ENCODE data around the gene GCA.
A peak's percentile ranks its signal among the peaks of the same experiment; 100 is the strongest.

GCA gene

DNA sequence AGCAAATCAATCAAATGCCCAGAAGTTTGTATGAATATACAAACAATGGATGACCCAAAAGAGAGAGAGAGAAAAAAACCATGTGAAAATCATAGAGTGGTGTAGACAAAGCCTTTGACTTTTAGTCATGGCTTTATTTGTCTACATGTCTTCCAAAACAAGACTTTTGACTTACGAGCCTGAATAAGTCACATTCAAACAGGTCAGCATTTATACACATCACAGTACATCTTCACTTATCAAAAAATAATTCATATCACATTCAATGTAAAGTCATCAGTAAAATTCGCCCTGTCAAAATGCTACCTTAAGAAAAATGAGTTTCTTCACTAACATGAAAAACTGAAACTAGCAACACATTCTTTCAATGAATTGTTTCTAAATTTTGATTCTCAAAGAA lies 27.3 kb upstream of the GCA start:
- ChIA-PET CTCF (no interaction called here), POLR2A (ENCODE audit: low non-redundant PET) (no interaction called here)

DNA sequence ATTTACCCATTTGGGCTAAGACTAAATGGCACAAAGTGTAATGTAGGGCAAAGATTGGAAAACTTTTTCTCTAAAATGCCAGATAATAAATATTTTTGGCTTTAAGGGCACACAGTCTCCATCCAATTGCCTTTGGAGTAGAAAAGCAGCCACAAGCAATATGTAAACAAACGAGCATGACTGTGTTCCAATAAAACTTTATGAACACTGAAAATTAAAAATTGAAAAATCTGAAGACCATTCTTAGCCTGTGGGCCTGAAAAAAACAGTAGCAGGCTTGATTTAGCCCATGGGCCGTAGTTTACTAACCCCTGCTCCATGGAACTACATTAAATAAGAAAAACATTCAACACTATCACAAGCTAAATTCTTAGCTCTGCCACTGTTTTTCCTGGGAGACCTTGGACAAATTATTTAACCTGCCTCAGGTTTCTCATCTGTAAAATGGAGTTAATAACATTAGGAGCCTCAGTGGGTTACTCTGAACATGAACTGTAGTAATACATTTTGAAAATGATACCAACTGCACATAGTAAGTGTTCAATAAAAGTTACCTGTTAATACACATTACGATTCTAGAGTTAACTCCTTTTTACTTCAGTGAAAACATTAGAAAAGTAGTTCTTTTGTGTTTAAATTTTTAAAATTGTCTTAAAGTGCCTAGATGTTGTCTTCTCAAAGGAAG lies 26.7 kb upstream of the GCA start:
- H3K27ac ChIP-seq: no peak overlapping the region
- TF ChIP-seq CTCF (conservative IDR thresholded peaks at IDR 0.05; ENCODE audit: low read depth): no peak
- ChIA-PET POLR2A (ENCODE audit: low non-redundant PET) (no interaction called here), CTCF (interaction anchor here (0.6 kb wide), 1 partner anchor 44 kb away, joined by 6 read pairs; no protein-coding TSS in a partner anchor)
- DNase-seq (ENCODE audit: low spot score): no peak

More for the DNA sequence above, 27.3 kb upstream of the GCA start:
- no peak for TF ChIP-seq CTCF (conservative IDR thresholded peaks at IDR 0.05; ENCODE audit: low read depth)
- no peak for DNase-seq (ENCODE audit: low spot score)
- no peak overlapping the region for H3K27ac ChIP-seq

- CTCF ChIA-PET: interaction anchor here (0.6 to 1.5 kb wide), 3 partner anchors 16 to 1094 kb away, joined by 3 to 6 read pairs (median 5); no protein-coding TSS in a partner anchor
- POLR2A ChIA-PET (ENCODE audit: low non-redundant PET): no interaction called here
These were observed 26.0 kb upstream of the GCA start for GRCh38 chr2:162317861-162318327.

GRCh38 chr2:162318328-162319180 lies 25.4 kb upstream of the GCA start, which contains the start of gene IFIH1:
Gene IFIH1, minus strand, starts transcription at chr2:162318684. Its CDS starts 377 bp downstream, at chr2:162318307.
- CTCF ChIA-PET: interaction anchor here (0.6 to 1.5 kb wide), 3 partner anchors 15 to 1094 kb away, joined by 3 to 5 read pairs (median 4); no protein-coding TSS in a partner anchor
- POLR2A ChIA-PET (ENCODE audit: low non-redundant PET): no interaction called here
- peak; percentile 89 for DNase-seq (ENCODE audit: low spot score)
- peak; percentile 54 for TF ChIP-seq CTCF (conservative IDR thresholded peaks at IDR 0.05; ENCODE audit: low read depth)
- peak within 1 kb of the TSS; percentile 80 for H3K27ac ChIP-seq

More at GRCh38 chr2:162317861-162318327, 26.0 kb upstream of the GCA start:
- H3K27ac ChIP-seq: peak overlapping the region; percentile 80
- TF ChIP-seq CTCF (conservative IDR thresholded peaks at IDR 0.05; ENCODE audit: low read depth): no peak
- DNase-seq (ENCODE audit: low spot score): peak; percentile 6

DNA sequence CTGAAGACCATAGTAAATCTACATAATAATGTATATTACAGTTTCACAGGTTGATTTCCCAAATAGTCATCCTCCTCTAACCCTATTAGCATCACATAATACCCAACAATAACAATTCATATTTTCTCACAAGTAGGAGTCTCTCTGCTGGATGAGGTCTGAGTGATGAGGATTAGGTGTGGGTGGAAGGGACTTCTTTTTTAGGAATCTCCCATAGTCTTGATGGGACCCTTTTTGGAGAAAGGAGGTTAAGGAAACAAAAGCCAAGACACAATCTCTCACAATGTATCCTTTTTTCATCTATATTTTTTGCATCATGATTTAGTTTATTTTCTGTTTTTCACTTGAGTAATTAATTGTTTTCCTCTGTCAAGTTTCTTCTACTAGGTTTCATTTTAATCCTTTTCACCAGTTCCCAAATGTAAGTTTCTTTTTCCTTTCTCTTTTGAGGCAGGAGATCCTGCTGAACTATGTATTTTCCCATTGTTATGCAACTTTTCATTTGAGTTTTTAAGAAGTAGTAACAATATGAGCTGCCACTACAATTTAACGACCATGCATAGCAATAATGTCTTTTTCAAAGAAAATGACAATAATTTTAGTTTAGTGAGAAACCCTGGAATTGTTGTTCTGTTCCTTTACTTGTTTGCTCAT lies 22.9 kb upstream of the GCA start:
- POLR2A ChIA-PET (ENCODE audit: low non-redundant PET): no interaction called here
- DNase-seq (ENCODE audit: low spot score): no peak
- TF ChIP-seq CTCF (conservative IDR thresholded peaks at IDR 0.05; ENCODE audit: low read depth): no peak
- no peak overlapping the region for H3K27ac ChIP-seq
- CTCF ChIA-PET: no interaction called here

DNA sequence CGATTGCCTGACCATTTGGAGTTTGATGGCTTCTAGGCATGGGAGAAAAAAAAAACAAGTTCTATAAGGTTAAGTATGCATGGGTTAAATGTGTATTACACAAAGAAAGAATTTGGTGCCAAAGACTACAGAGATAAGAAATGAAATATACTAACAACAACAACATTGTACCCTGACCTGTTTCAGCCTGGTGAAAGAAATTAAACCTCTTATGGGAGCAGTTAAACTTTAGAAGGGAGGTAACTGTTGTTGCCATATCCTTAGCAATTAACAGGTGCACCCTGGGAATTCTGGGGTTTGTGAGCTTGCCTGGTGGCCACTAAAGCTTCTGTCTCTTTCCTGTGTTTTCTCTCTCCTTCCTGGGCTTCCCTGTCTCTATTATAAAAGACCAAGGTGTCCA lies 19.0 kb upstream of the GCA start:
- POLR2A ChIA-PET (ENCODE audit: low non-redundant PET): no interaction called here
- CTCF ChIA-PET: no interaction called here
- TF ChIP-seq CTCF (conservative IDR thresholded peaks at IDR 0.05; ENCODE audit: low read depth): no peak
- no peak for DNase-seq (ENCODE audit: low spot score)
- no peak overlapping the region for H3K27ac ChIP-seq
